22Rv1 (cell line): ENCODE measurements around the gene SERINC2.

ENCODE experiments used
- CTCF ChIP-seq: fragments of 450-650 bp; IDR thresholded peaks from 2 replicates; pipeline ENCODE4 v1.5.1; 2017; ENCODE audit warnings: mild to moderate bottlenecking
- ZFX ChIP-seq: fragments of 450-650 bp; IDR thresholded peaks from 2 replicates; pipeline ENCODE4 v1.6.1; 2017; ENCODE audit warnings: antibody characterized with exemption, borderline replicate concordance

GRCh38 chr1:31407029-31407626 is 5.9 kb upstream of the SERINC2 start:
- TF ChIP-seq CTCF: no peak
- TF ChIP-seq ZFX: no peak
